ENCODE data around the gene SFMBT2. TPM values are rescaled to one million over a fixed set of nuclear protein-coding genes. Genes with fewer than 3 reads are reported as not detected.

SFMBT2 gene
- total RNA-seq, 1 experiment from 2014 or later = not detected

DNA sequence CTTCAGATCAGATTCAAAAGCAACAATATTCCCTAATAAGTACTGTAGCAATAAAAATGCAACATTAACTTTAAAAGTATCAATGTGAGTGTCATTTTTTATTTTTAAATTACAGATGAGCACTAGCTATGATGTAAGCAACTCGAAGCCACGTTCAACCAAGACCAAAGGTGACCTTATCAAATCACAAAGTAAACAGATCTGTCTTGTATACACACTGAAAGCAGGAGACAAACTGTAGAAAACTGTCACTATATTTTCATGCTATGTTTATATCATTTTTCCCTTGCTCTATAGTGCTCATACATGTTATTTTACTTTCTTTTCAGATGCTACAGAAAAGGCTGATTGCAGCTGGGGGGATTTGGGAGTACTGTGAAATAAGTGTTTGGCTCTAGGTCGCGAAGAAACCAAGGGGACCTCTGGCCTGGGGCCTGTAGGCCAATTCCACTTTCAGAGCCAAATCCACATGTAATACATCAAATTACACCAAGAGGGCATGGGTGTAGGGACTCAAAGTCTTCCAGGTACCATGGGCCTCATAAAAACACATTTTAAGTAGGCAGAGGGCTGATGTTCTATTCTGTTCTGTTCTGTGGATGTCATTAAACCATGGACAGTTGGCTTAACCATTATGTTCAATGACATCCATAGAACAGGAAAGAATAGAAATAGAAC lies 245.2 kb downstream of the SFMBT2 start:
- TF ChIP-seq, protein P1, sequence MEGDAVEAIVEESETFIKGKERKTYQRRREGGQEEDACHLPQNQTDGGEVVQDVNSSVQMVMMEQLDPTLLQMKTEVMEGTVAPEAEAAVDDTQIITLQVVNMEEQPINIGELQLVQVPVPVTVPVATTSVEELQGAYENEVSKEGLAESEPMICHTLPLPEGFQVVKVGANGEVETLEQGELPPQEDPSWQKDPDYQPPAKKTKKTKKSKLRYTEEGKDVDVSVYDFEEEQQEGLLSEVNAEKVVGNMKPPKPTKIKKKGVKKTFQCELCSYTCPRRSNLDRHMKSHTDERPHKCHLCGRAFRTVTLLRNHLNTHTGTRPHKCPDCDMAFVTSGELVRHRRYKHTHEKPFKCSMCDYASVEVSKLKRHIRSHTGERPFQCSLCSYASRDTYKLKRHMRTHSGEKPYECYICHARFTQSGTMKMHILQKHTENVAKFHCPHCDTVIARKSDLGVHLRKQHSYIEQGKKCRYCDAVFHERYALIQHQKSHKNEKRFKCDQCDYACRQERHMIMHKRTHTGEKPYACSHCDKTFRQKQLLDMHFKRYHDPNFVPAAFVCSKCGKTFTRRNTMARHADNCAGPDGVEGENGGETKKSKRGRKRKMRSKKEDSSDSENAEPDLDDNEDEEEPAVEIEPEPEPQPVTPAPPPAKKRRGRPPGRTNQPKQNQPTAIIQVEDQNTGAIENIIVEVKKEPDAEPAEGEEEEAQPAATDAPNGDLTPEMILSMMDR (IDR thresholded peaks at IDR 0.05; ENCODE audit: insufficient read depth in 1 of 2, low read depth in 1 of 2, low read length in 1 of 2, severe bottlenecking in 1 of 2, unreplicated experiment in 1 of 2) = no peak
- ChIA-PET CTCF (no interaction called here), POLR2A (interaction anchor here (0.5 kb wide), 1 partner anchor 111 kb away, joined by 3 read pairs; no protein-coding TSS in a partner anchor)
- Mint-ChIP-seq H3K9me3 (ENCODE audit: unreplicated experiment) (no peaks in the 10 kb centered on the region), H3K4me1 (ENCODE audit: low read depth, unreplicated experiment) (no peaks in the 10 kb centered on the region), H3K27me3 (ENCODE audit: insufficient read depth, unreplicated experiment) (peaks cover 6% of the 10 kb centered on the region), H3K4me3 (ENCODE audit: unreplicated experiment) (no peak overlapping the region), H3K36me3 (ENCODE audit: insufficient read depth, unreplicated experiment) (no peaks in the 10 kb centered on the region), H3K27ac (ENCODE audit: unreplicated experiment) (no peak overlapping the region)
- Histone ChIP-seq H3K27me3 (replicated peaks; ENCODE audit: control insufficient read depth, insufficient read depth, low read length) (no peaks in the 10 kb centered on the region), H3K4me1 (no peaks in the 10 kb centered on the region), H3K9me3 (no peaks in the 10 kb centered on the region), H3K4me3 (ENCODE audit: low read depth, low read length) (no peak overlapping the region), H3K36me3 (ENCODE audit: control insufficient read depth, insufficient read depth, low read length) (no peaks in the 10 kb centered on the region)
- no TSS peak for BruUV-seq (replicated peaks)
- DNase-seq = no peak
- intact Hi-C loops (cut with micrococcal nuclease; ENCODE audit: unreplicated experiment) = no loop called here

- H3K4me3 Mint-ChIP-seq (ENCODE audit: unreplicated experiment) = no peak overlapping the region
- DNase-seq = no peak
- CTCF ChIA-PET = no interaction called here
- no peaks in the 10 kb centered on the region for H3K9me3 Mint-ChIP-seq (ENCODE audit: unreplicated experiment)
- no peaks in the 10 kb centered on the region for H3K4me1 ChIP-seq
- H3K9me3 ChIP-seq = no peaks in the 10 kb centered on the region
- no peak overlapping the region for H3K4me3 ChIP-seq (ENCODE audit: low read depth, low read length)
- H3K4me1 Mint-ChIP-seq (ENCODE audit: low read depth, unreplicated experiment) = no peaks in the 10 kb centered on the region
- TF ChIP-seq, protein P1 (IDR thresholded peaks at IDR 0.05; ENCODE audit: insufficient read depth in 1 of 2, low read depth in 1 of 2, low read length in 1 of 2, severe bottlenecking in 1 of 2, unreplicated experiment in 1 of 2) = no peak
- intact Hi-C loops (cut with micrococcal nuclease; ENCODE audit: unreplicated experiment) = no loop called here
- POLR2A ChIA-PET = interaction anchor here (0.5 kb wide), 1 partner anchor 110 kb away, joined by 3 read pairs; no protein-coding TSS in a partner anchor
- peaks cover 10% of the 10 kb centered on the region for H3K27me3 Mint-ChIP-seq (ENCODE audit: insufficient read depth, unreplicated experiment)
- H3K27ac Mint-ChIP-seq (ENCODE audit: unreplicated experiment) = no peak overlapping the region
- H3K27me3 ChIP-seq (replicated peaks; ENCODE audit: control insufficient read depth, insufficient read depth, low read length) = no peaks in the 10 kb centered on the region
- H3K36me3 Mint-ChIP-seq (ENCODE audit: insufficient read depth, unreplicated experiment) = no peaks in the 10 kb centered on the region
- H3K36me3 ChIP-seq (ENCODE audit: control insufficient read depth, insufficient read depth, low read length) = no peaks in the 10 kb centered on the region
- no TSS peak for BruUV-seq (replicated peaks)
Measured at GRCh38 chr10:7164955-7165354, 245.9 kb downstream of the SFMBT2 start.

- CTCF ChIA-PET = no interaction called here
- H3K27me3 ChIP-seq (replicated peaks; ENCODE audit: control insufficient read depth, insufficient read depth, low read length) = no peaks in the 10 kb centered on the region
Measured at GRCh38 chr10:7162331-7162730, 248.5 kb downstream of the SFMBT2 start.

More at GRCh38 chr10:7162331-7162730, 248.5 kb downstream of the SFMBT2 start:
- POLR2A ChIA-PET = no interaction called here
- H3K27me3 Mint-ChIP-seq (ENCODE audit: insufficient read depth, unreplicated experiment) = peaks cover 19% of the 10 kb centered on the region
- H3K9me3 Mint-ChIP-seq (ENCODE audit: unreplicated experiment) = no peaks in the 10 kb centered on the region
- no peak for DNase-seq
- H3K4me1 ChIP-seq = no peaks in the 10 kb centered on the region
- H3K4me3 Mint-ChIP-seq (ENCODE audit: unreplicated experiment) = no peak overlapping the region
- no peaks in the 10 kb centered on the region for H3K4me1 Mint-ChIP-seq (ENCODE audit: low read depth, unreplicated experiment)
- TF ChIP-seq, protein P1 (IDR thresholded peaks at IDR 0.05; ENCODE audit: insufficient read depth in 1 of 2, low read depth in 1 of 2, low read length in 1 of 2, severe bottlenecking in 1 of 2, unreplicated experiment in 1 of 2) = no peak
- no peak overlapping the region for H3K4me3 ChIP-seq (ENCODE audit: low read depth, low read length)
- no peaks in the 10 kb centered on the region for H3K9me3 ChIP-seq
- H3K36me3 Mint-ChIP-seq (ENCODE audit: insufficient read depth, unreplicated experiment) = no peaks in the 10 kb centered on the region
- BruUV-seq (replicated peaks) = no TSS peak
- no peak overlapping the region for H3K27ac Mint-ChIP-seq (ENCODE audit: unreplicated experiment)
- no peaks in the 10 kb centered on the region for H3K36me3 ChIP-seq (ENCODE audit: control insufficient read depth, insufficient read depth, low read length)
- intact Hi-C loops (cut with micrococcal nuclease; ENCODE audit: unreplicated experiment) = no loop called here

Data from Caco-2 (cell line).